Effector memory CD8-positive, alpha-beta T cell (primary cell): ENCODE measurements around the gene UPP2.

Source experiments
- ATAC-seq: fragments of 150-1000 bp; cut with Tn5 transposase; replicated peaks from 2 replicates; pipeline ENCODE4 v1.10.0; 2021; ENCODE audit warnings: mild to moderate bottlenecking, moderate library complexity
- DNase-seq, 3 experiments: peaks; one replicate each; pipeline ENCODE4 v3.0.0; 2021
- H3K27ac Mint-ChIP-seq, 2 donors: one replicate each; pipeline ENCODE4 v1.8.0; 2022; ENCODE audit warnings: mild to moderate bottlenecking in 2 of 2, mixed read lengths in 2 of 2, moderate library complexity in 2 of 2
- H3K27me3 Mint-ChIP-seq, 2 donors: one replicate each; pipeline ENCODE4 v1.8.0; 2022; ENCODE audit warnings: mixed read lengths in 2 of 2
- H3K36me3 Mint-ChIP-seq: one replicate; pipeline ENCODE4 v1.8.0; 2022; ENCODE audit warnings: mild to moderate bottlenecking, moderate library complexity, mixed read lengths; ENCODE audit not compliant: insufficient read depth
- H3K4me1 Mint-ChIP-seq, 2 donors: one replicate each; pipeline ENCODE4 v1.8.0; 2022; ENCODE audit warnings: low read depth in 2 of 2, mixed read lengths in 2 of 2
- H3K4me3 Mint-ChIP-seq, 2 donors: one replicate each; pipeline ENCODE4 v1.8.0; 2022; ENCODE audit warnings: mild to moderate bottlenecking in 2 of 2, mixed read lengths in 2 of 2, moderate library complexity in 2 of 2
- H3K9me3 Mint-ChIP-seq, 2 donors: one replicate each; pipeline ENCODE4 v1.8.0; 2022; ENCODE audit warnings: mixed read lengths in 2 of 2
- total RNA-seq, 9 experiments: gene quantifications; one replicate each; lab custom pipeline; 2026; lab: John Stamatoyannopoulos, UW

UPP2 gene
- 0 to 0.20 (median 0.06) reads per million in 9 experiments for total RNA-seq

- Mint-ChIP-seq H3K36me3 (no peaks in the 10 kb centered on the region), H3K4me3 (no peak within 1 kb of the TSS), H3K27me3 (peaks cover 0 to 4% of the 10 kb centered on the region in 2 donors), H3K27ac (no peak within 1 kb of the TSS), H3K4me1 (no peaks in the 10 kb centered on the region), H3K9me3 (no peaks in the 10 kb centered on the region)
- no peak for ATAC-seq
- DNase-seq, result no peak
These were observed at the start of gene UPP2 for GRCh38 chr2:158101384-158101926. Gene UPP2 (plus strand): TSS chr2:158101876. CDS start chr2:158102064, 188 bp downstream.

- peaks cover 16 to 27% of the 10 kb centered on the region in 2 donors for H3K27me3 Mint-ChIP-seq
- ATAC-seq (no peak), DNase-seq (no peak)
- no peaks in the 10 kb centered on the region for H3K9me3 Mint-ChIP-seq
- H3K36me3 Mint-ChIP-seq, result no peaks in the 10 kb centered on the region
- H3K27ac Mint-ChIP-seq, result no peak overlapping the region
- H3K4me3 Mint-ChIP-seq, result no peak overlapping the region
- no peaks in the 10 kb centered on the region for H3K4me1 Mint-ChIP-seq
These were observed 48.9 kb upstream of the UPP2 start for GRCh38 chr2:158052761-158053160.

GRCh38 chr2:158056875-158057274 lies 44.8 kb upstream of the UPP2 start:
- Mint-ChIP-seq H3K4me3 (no peak overlapping the region), H3K36me3 (no peaks in the 10 kb centered on the region), H3K27ac (no peak overlapping the region), H3K9me3 (no peaks in the 10 kb centered on the region), H3K4me1 (no peaks in the 10 kb centered on the region), H3K27me3 (peaks cover 2 to 15% of the 10 kb centered on the region in 2 donors)
- ATAC-seq (no peak), DNase-seq (no peak)

GRCh38 chr2:158060160-158060834 lies 41.4 kb upstream of the UPP2 start:
- no peak overlapping the region for H3K27ac Mint-ChIP-seq
- H3K4me3 Mint-ChIP-seq, result no peak overlapping the region
- no peaks in the 10 kb centered on the region for H3K9me3 Mint-ChIP-seq
- no peaks in the 10 kb centered on the region for H3K36me3 Mint-ChIP-seq
- H3K27me3 Mint-ChIP-seq, result peaks cover 0 to 6% of the 10 kb centered on the region in 2 donors
- DNase-seq, result no peak
- ATAC-seq, result no peak
- no peaks in the 10 kb centered on the region for H3K4me1 Mint-ChIP-seq

- no peak for ATAC-seq
- Mint-ChIP-seq H3K27ac (no peak overlapping the region), H3K4me1 (no peaks in the 10 kb centered on the region), H3K9me3 (no peaks in the 10 kb centered on the region), H3K4me3 (no peak overlapping the region), H3K27me3 (peaks cover 0 to 6% of the 10 kb centered on the region in 2 donors), H3K36me3 (no peaks in the 10 kb centered on the region)
- no peak for DNase-seq
These were observed 40.7 kb upstream of the UPP2 start for GRCh38 chr2:158060835-158061435.

- peaks cover 0 to 6% of the 10 kb centered on the region in 2 donors for H3K27me3 Mint-ChIP-seq
- no peak overlapping the region for H3K27ac Mint-ChIP-seq
- no peak for ATAC-seq
- H3K36me3 Mint-ChIP-seq, result no peaks in the 10 kb centered on the region
- H3K4me1 Mint-ChIP-seq, result no peaks in the 10 kb centered on the region
- H3K4me3 Mint-ChIP-seq, result no peak overlapping the region
- no peak for DNase-seq
- H3K9me3 Mint-ChIP-seq, result no peaks in the 10 kb centered on the region
These were observed 39.9 kb upstream of the UPP2 start for GRCh38 chr2:158061763-158062162.

- H3K36me3 Mint-ChIP-seq, result no peaks in the 10 kb centered on the region
- no peak overlapping the region for H3K27ac Mint-ChIP-seq
- no peaks in the 10 kb centered on the region for H3K9me3 Mint-ChIP-seq
- peaks cover 7 to 14% of the 10 kb centered on the region in 2 donors for H3K27me3 Mint-ChIP-seq
- H3K4me3 Mint-ChIP-seq, result no peak overlapping the region
- DNase-seq (no peak), ATAC-seq (no peak)
- no peaks in the 10 kb centered on the region for H3K4me1 Mint-ChIP-seq
These were observed 35.5 kb upstream of the UPP2 start for GRCh38 chr2:158066046-158066713.

- Mint-ChIP-seq H3K4me3 (no peak overlapping the region), H3K4me1 (no peaks in the 10 kb centered on the region), H3K9me3 (no peaks in the 10 kb centered on the region), H3K27me3 (peaks cover 28 to 44% of the 10 kb centered on the region in 2 donors), H3K27ac (no peak overlapping the region), H3K36me3 (peaks cover 3% of the 10 kb centered on the region)
- DNase-seq (no peak), ATAC-seq (no peak)
These were observed 30.7 kb upstream of the UPP2 start for GRCh38 chr2:158071018-158071417.

- Mint-ChIP-seq H3K27ac (no peak overlapping the region), H3K9me3 (peaks cover 0 to 3% of the 10 kb centered on the region in 2 donors), H3K4me1 (no peaks in the 10 kb centered on the region), H3K27me3 (peaks cover 35 to 48% of the 10 kb centered on the region in 2 donors), H3K4me3 (no peak overlapping the region), H3K36me3 (peaks cover 3% of the 10 kb centered on the region)
- ATAC-seq (no peak), DNase-seq (no peak)
These were observed 29.3 kb upstream of the UPP2 start for GRCh38 chr2:158072361-158072760.

GRCh38 chr2:158079672-158080071 lies 22.0 kb upstream of the UPP2 start:
- no peak for ATAC-seq
- Mint-ChIP-seq H3K4me1 (no peaks in the 10 kb centered on the region), H3K27me3 (peaks cover 21 to 22% of the 10 kb centered on the region in 2 donors), H3K4me3 (no peak overlapping the region), H3K27ac (no peak overlapping the region), H3K36me3 (no peaks in the 10 kb centered on the region), H3K9me3 (peaks cover 0 to 5% of the 10 kb centered on the region in 2 donors)
- DNase-seq, result no peak

- no peak overlapping the region for H3K4me3 Mint-ChIP-seq
- no peaks in the 10 kb centered on the region for H3K4me1 Mint-ChIP-seq
- H3K36me3 Mint-ChIP-seq, result no peaks in the 10 kb centered on the region
- peaks cover 5 to 16% of the 10 kb centered on the region in 2 donors for H3K9me3 Mint-ChIP-seq
- H3K27me3 Mint-ChIP-seq, result peaks cover 21 to 26% of the 10 kb centered on the region in 2 donors
- ATAC-seq, result no peak
- DNase-seq, result no peak
- H3K27ac Mint-ChIP-seq, result no peak overlapping the region
These were observed 13.6 kb upstream of the UPP2 start for GRCh38 chr2:158088093-158088492.

GRCh38 chr2:158089322-158089721 lies 12.4 kb upstream of the UPP2 start:
- H3K36me3 Mint-ChIP-seq, result no peaks in the 10 kb centered on the region
- H3K4me1 Mint-ChIP-seq, result no peaks in the 10 kb centered on the region
- H3K27me3 Mint-ChIP-seq, result peaks cover 21 to 26% of the 10 kb centered on the region in 2 donors
- DNase-seq (no peak), ATAC-seq (no peak)
- H3K4me3 Mint-ChIP-seq, result no peak overlapping the region
- H3K9me3 Mint-ChIP-seq, result peaks cover 5 to 16% of the 10 kb centered on the region in 2 donors
- no peak overlapping the region for H3K27ac Mint-ChIP-seq

GRCh38 chr2:158091647-158092046 lies 10.0 kb upstream of the UPP2 start:
- Mint-ChIP-seq H3K9me3 (peaks cover 5 to 9% of the 10 kb centered on the region in 2 donors), H3K4me3 (no peak overlapping the region), H3K27ac (no peak overlapping the region), H3K27me3 (peaks cover 21 to 26% of the 10 kb centered on the region in 2 donors), H3K4me1 (no peaks in the 10 kb centered on the region), H3K36me3 (no peaks in the 10 kb centered on the region)
- ATAC-seq, result no peak
- no peak for DNase-seq
